GM18508 (cell line): ENCODE measurements around the gene TBC1D9.

ENCODE experiments used
- ATAC-seq: cut with Tn5 transposase; IDR thresholded peaks from one replicate; pipeline ENCODE4 v1.9.1; 2021; ENCODE audit warnings: moderate number of reproducible peaks; ENCODE audit not compliant: insufficient read depth, unreplicated experiment

Gene TBC1D9

DNA sequence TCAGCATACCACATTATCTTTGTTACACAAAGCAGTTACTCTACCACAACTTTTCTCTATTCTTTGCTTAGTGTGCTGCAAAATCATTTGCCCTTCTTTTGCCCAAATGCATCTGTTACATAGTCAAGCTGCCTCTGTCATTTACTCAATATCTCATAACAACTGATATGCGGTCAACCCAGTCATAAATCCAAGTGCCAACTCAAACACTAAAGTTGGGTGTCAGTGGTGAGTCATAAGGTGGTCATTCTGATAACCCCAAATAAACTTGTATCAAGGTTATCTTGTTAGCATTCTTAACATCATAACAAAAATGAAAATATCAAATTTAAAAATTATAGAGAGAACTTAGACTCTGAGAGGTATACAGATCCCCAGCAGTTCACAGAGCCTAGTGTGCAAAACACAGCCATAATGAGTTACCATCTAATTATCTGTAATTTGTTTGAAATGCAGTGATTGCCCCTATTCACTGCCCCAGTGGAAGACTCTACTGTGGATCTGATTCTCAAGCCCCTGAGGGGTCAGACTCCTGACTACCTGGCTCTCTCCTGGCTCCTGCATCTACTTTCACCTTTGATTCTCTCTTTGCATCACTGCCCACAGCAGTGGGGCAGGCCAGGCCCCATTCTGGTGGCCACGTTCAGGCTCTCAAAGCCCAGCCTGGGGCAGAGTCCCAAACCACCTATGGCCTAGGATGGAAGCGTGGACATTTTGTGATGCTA, 29.2 kb downstream of the TBC1D9 start:
- ATAC-seq: no peak

DNA sequence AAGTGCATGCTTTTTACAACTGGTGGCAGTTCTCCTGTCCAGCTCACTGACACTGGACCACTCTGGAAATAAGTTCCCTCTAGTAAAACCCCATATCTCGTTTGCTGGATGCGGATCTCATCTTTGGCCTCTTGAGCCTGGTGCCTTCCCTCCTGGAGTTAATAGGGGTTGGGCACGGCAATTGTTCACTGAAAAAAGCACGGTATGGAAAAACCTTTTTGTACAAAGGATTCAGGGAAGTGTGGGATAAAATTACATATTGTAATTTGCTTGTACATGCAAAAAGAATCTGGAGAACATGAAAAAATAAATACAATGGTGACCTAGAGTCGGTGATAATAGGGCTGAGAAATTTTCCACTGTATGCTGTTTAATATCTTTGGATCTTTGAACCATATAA, 30.6 kb downstream of the TBC1D9 start:
- no peak for ATAC-seq

DNA sequence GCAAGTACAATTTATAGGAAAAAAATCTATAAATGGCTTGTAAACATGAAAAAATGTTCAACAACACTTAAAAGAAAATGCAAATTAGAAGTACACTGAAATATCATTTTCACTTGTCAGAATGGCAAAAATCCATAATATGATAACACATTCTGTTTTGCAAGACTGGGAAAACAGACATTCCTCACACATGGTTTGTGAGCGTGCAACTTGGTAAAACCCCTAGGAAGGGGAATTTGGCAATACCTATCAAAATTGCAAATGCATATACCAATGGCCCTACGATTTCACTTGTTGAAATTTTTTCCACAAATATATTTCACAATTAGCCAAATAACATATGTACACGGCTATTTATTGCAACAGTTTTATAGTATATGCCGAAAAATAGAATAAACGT, 31.4 kb downstream of the TBC1D9 start:
- no peak for ATAC-seq

- peak; percentile 44 for ATAC-seq
Measured at GRCh38 chr4:140720387-140721304, 35.5 kb downstream of the TBC1D9 start.

DNA sequence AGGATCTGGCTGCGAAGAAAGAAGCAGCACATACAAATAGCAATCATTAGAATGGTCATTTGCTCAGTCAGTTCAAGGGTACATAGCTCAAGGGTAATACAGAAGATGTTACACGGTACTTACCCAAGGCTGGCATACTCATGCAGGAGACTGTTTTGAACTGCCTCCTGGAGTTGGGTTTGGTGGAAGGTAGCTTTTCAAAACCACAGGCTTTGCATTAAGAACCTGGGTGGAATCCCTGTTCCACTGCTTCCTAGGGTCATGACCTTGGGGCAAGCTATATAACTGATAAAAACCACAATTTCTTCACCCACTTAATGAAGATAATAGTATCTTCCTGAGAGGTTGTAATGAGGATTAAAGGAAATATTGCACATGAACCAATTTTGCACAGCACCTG, 36.5 kb downstream of the TBC1D9 start:
- ATAC-seq: no peak

GRCh38 chr4:140719022-140719421, 37.2 kb downstream of the TBC1D9 start:
- no peak for ATAC-seq

- ATAC-seq: no peak
Measured at GRCh38 chr4:140718241-140718952, 37.8 kb downstream of the TBC1D9 start.

DNA sequence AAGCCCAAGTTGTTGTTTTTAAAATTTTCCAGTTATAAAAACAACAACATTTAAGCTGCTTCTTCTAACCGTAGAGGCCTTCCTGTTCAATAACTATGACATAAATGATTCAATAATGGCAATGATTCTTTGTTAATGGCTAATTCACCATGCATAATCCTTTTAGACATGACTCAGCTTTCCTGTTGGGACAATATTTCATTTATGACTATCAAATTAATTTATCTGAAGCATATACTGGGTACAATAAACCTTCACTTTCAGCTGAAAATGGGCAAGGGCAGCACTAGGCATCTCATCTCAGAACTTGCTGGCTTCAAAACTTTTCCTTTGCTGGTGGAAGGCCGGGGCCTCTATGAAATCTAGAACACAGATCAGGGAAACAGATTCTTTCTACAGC, 38.9 kb downstream of the TBC1D9 start:
- no peak for ATAC-seq

GRCh38 chr4:140715119-140715518, 41.1 kb downstream of the TBC1D9 start:
- no peak for ATAC-seq

- no peak for ATAC-seq
Measured at GRCh38 chr4:140711910-140712309, 44.3 kb downstream of the TBC1D9 start.

DNA sequence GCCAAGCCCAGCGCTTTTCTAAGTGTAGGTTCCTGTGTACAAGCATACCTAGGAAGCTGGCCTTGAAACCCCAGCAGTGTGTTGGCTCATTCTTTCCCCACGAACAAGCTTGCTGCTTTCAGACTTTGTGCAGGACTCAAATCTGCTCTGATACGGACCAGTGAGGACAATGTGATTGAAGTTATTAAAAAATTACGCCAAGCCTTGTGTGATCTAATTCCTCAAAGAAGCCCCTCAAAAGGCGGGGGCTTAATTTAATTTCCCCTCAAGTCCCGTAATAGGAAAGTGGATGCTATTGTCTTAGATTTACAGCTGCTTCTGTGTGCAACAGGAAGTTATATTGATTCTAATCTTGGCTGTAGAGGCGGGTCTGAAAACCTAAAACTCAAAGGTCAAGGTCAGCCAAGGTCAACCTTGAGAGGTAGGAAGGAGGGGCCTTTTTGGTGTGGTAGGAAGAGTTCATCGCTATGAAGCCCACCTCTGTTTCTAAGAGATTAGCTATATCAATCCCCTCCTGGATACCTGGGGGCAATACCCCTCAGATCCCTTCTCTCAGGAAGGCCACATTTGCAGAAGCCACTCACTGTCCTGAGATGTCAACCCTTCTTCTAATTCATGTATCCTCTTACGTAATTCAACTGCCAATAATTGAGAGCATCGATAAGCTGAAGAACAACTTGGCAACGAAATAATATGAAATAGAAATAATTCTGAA, 45.1 kb downstream of the TBC1D9 start:
- ATAC-seq: no peak

- ATAC-seq: no peak
Measured at GRCh38 chr4:140707325-140707724, 48.9 kb downstream of the TBC1D9 start.

DNA sequence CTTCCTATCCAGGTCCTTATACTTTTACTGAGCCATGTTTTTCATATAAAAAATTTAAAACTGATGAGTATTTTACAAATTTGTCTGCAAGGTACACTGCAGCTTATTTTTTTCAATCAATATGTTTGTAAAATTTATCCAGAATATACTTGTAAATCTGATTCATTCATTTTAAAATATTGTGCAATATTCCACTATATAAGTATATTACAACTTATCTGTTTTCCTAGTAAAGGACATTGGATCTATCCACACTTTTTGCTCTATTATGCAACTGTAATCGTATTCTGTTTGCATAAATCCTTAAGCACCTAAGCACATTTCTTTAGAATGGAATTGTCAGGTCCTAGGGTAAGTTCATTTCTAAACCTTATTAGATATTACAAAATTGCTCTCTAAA, 49.5 kb downstream of the TBC1D9 start:
- no peak for ATAC-seq

DNA sequence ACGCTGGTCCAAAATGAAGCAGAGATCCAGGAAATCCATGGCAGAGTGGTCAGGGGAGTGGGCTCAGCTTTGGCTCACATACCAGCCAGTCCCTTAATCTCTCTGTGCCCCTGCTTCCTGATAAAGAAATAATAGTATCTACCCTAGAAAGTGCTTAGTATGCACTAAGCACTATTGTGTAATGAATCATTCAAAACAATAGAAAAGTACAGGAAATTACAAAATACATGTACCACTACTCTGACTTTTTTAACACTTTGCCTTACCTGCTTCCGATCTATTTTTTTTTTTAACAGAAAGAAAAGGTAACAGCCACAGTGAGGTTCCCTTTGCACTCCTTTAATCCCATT, 49.9 kb downstream of the TBC1D9 start:
- ATAC-seq: no peak

DNA sequence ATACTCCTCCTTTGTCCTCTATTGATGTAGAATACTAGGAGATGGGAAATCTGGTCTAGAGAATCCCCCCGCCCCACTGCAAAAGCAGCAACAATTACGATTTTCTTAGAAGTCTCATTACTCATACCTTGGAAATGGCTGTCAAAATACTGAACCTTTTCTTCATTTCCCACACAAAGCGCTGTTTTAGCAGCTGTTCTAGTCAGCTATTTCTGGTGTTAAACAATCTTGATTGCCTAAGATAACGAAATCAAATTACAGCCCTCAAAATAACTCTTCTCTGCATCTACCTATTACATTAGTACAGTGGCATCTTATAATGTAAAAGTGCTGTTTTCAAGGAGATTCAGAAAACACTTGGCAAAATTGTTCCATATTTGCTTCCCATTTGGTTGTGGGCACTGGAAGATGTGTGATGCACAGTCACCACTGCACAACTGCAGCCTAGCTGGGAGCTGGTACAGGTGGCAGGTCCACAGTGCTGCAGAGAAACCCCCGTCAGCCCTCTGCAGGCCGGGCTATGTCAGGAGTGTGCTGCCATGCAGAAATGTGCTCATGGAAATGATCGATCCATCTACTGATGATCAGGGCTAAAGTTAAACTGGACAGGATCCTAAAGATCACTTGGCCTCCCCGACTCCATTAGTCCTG, 50.4 kb downstream of the TBC1D9 start:
- no peak for ATAC-seq

DNA sequence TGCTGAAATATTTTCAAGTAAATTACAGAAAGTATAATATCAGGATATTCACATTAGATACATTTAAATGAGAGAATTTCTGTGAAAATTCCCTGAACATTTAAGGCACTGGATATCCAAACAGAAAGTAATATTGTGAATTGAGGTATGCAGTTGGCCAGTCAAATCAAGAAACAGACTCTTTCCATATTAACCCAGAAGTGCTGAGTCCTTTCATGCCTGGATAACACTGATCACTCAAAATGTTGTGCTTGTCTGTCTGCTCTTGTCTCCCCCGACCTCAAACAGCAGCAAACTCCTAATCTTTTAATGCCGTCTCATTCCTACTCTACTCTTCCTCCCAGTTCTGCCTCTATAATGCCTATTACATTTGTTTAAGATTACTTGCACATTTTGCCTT, 51.2 kb downstream of the TBC1D9 start:
- ATAC-seq: no peak

DNA sequence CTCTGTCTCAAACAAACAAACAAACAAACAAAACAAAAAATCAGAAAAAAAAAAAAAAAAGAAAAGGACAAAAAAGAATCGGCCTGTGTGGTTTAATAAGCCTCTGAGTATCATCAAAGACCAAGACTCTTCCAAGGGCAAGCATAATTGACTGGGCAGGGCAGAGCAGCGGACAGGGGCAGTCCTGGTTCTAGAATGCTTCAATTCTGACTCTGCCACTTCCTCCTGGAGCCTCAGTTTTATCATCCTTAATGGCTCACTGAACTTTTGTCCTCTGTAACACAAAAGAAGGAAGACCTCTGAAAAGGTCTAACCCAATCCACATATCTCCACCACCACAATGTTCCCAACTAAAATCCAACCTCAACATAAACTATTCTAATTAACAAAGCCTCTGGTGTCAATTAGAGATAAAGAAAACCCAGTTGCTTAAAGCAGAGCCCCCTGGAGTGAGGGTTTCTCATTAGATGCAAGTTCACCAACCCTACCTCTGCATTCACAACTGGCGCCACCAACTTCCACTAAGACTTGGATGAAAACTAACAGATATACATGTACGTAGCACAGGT, 51.7 kb downstream of the TBC1D9 start:
- no peak for ATAC-seq

- ATAC-seq: no peak
Measured at GRCh38 chr4:140703463-140703862, 52.7 kb downstream of the TBC1D9 start.

GRCh38 chr4:140702096-140702757, 54.0 kb downstream of the TBC1D9 start:
- no peak for ATAC-seq
